ENCODE results near the gene APMAP. TPM values are rescaled to one million over a fixed set of nuclear protein-coding genes. Genes with fewer than 3 reads are reported as not detected.

The APMAP gene
- total and polyA plus RNA-seq, 9 of the 15 experiments (the other 6 are each of a cell fraction or from before 2014, with no cell fraction given) = 6.7 to 18.2 (median 14.4) TPM

DNA sequence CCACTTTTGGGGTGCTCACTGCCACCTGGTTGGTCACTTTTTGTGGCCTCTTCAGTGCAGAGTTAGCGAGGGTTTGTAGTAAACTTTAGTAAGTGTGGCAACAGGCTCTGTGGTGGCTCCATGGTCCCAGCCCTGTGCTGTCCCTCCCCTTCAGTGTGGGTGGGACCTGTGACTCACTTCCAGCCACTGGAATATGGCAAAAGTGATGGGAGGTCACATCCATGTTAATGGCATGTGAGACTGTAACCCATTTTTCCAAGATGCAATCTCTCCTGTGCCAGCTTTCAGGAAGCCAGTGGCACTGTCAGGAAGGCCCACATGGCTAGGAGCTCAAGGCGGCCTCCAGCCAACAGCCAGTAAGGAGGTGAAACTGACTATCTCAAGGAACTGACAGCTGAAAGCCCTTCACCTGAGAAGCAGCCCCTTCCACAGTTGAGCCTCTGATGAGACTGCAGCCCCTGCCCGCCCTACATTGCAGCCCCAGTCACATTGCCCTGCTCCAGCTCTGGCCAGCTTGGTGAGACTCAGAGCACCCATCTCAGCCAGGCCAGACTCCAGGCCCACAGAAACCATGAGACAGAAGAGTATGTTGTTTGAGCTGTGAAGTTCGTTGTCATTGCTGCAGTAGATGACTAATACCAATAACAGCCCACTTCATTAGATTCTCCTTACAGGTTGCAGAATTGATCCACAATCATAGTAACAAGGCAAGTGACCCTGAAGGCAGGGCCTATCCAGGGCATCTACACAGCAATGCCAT, 56.6 kb downstream of the APMAP start:
- DNase-seq (ENCODE audit: extremely low read depth in 1 of 4, low spot score in 3 of 4) = no peak
- no peak for TF ChIP-seq HDGF (IDR thresholded peaks at IDR 0.05)
- no peak for TF ChIP-seq CREB1 (IDR thresholded peaks at IDR 0.05)
- no peak for TF ChIP-seq CREB1 (CRISPR knock-in tag; IDR thresholded peaks at IDR 0.05)
- TF ChIP-seq ZFP1 (CRISPR knock-in tag; IDR thresholded peaks at IDR 0.05) = no peak
- TF ChIP-seq, protein P1, sequence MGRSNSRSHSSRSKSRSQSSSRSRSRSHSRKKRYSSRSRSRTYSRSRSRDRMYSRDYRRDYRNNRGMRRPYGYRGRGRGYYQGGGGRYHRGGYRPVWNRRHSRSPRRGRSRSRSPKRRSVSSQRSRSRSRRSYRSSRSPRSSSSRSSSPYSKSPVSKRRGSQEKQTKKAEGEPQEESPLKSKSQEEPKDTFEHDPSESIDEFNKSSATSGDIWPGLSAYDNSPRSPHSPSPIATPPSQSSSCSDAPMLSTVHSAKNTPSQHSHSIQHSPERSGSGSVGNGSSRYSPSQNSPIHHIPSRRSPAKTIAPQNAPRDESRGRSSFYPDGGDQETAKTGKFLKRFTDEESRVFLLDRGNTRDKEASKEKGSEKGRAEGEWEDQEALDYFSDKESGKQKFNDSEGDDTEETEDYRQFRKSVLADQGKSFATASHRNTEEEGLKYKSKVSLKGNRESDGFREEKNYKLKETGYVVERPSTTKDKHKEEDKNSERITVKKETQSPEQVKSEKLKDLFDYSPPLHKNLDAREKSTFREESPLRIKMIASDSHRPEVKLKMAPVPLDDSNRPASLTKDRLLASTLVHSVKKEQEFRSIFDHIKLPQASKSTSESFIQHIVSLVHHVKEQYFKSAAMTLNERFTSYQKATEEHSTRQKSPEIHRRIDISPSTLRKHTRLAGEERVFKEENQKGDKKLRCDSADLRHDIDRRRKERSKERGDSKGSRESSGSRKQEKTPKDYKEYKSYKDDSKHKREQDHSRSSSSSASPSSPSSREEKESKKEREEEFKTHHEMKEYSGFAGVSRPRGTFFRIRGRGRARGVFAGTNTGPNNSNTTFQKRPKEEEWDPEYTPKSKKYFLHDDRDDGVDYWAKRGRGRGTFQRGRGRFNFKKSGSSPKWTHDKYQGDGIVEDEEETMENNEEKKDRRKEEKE (IDR thresholded peaks at IDR 0.05; ENCODE audit: borderline replicate concordance in 1 of 2, control insufficient read depth in 1 of 2, low read depth in 2 of 2, low read length in 1 of 2) = no peak
- TF ChIP-seq SAFB (IDR thresholded peaks at IDR 0.05; ENCODE audit: borderline replicate concordance, low read depth, low read length) = no peak
- TF ChIP-seq PHTF2 (CRISPR knock-in tag; IDR thresholded peaks at IDR 0.05) = no peak
- no peak for TF ChIP-seq EHMT2 (IDR thresholded peaks at IDR 0.05)
- POLR2A ChIA-PET = interaction anchor here (0.6 kb wide), 1 partner anchor 115 kb away, joined by 3 read pairs; no protein-coding TSS in a partner anchor

More for the DNA sequence above, 56.6 kb downstream of the APMAP start:
- Histone ChIP-seq H3K4me3 (no peak overlapping the region), H3K79me2 (ENCODE audit: control insufficient read depth, insufficient read depth, low read length) (no peaks in the 10 kb centered on the region), H3K9me3 (replicated peaks; ENCODE audit: control insufficient read depth, insufficient read depth, low read depth, low read length) (no peaks in the 10 kb centered on the region), H3K4me1 (replicated peaks in 1 of 2; ENCODE audit: control insufficient read depth in 2 of 2, insufficient read depth in 2 of 2, low read length in 2 of 2) (peaks cover 0 to 3% of the 10 kb centered on the region in 2 experiments; a peak in 1 of 5 replicates), H3K4me2 (ENCODE audit: insufficient read depth, low read length) (no peak overlapping the region), H2AFZ (ENCODE audit: low read depth, low read length) (no peak overlapping the region), H4K20me1 (replicated peaks; ENCODE audit: control insufficient read depth, insufficient read depth, low read length) (no peaks in the 10 kb centered on the region), H3K27me3 (ENCODE audit: control insufficient read depth in 2 of 2, insufficient read depth in 2 of 2, low read length in 2 of 2) (no peaks in the 10 kb centered on the region; a peak in 1 of 5 replicates), H3K9ac (ENCODE audit: insufficient read depth in 1 of 2, low read depth in 2 of 2, low read length in 2 of 2) (no peak overlapping the region), H3K27ac (ENCODE audit: extremely low read depth, low read depth, low read length) (no peak overlapping the region), H3K9me1 (ENCODE audit: control insufficient read depth, insufficient read depth, low read length) (no peaks in the 10 kb centered on the region), H3K36me3 (ENCODE audit: control insufficient read depth, insufficient read depth, low read length) (no peaks in the 10 kb centered on the region)
- CTCF ChIA-PET (ENCODE audit: low intra/inter-chr PET ratio) = no interaction called here
- FAIRE-seq (no peak), ATAC-seq (no peak)
- in situ Hi-C loops (cut with MboI) = no loop called here
- BruUV-seq (replicated peaks) = no TSS peak
- WGBS (ENCODE audit: insufficient coverage, low coverage, missing lambda C conversion rate) = 0% methylated on average over 3 of the region's 4 CpGs
- intact Hi-C loops (cut with micrococcal nuclease) = no loop called here

Measured in K562 (cell line).